Activated naive CD8-positive, alpha-beta T cell (primary cell): ENCODE measurements around the gene TBC1D10A.
A peak's percentile ranks its signal among the peaks of the same experiment; 100 is the strongest.

ENCODE experiments used
- H3K27ac Mint-ChIP-seq: one replicate; pipeline ENCODE4 v1.8.0; 2021; ENCODE audit warnings: mixed read lengths
- H3K27me3 Mint-ChIP-seq: one replicate; pipeline ENCODE4 v1.8.0; 2021; ENCODE audit warnings: mixed read lengths
- H3K36me3 Mint-ChIP-seq: one replicate; pipeline ENCODE4 v1.8.0; 2021; ENCODE audit warnings: mixed read lengths
- H3K4me1 Mint-ChIP-seq: one replicate; pipeline ENCODE4 v1.8.0; 2021; ENCODE audit warnings: low read depth, mixed read lengths
- H3K4me3 Mint-ChIP-seq: one replicate; pipeline ENCODE4 v1.8.0; 2021; ENCODE audit warnings: mild to moderate bottlenecking, mixed read lengths
- H3K9me3 Mint-ChIP-seq: one replicate; pipeline ENCODE4 v1.8.0; 2021; ENCODE audit warnings: low read depth, mixed read lengths

The TBC1D10A gene

DNA sequence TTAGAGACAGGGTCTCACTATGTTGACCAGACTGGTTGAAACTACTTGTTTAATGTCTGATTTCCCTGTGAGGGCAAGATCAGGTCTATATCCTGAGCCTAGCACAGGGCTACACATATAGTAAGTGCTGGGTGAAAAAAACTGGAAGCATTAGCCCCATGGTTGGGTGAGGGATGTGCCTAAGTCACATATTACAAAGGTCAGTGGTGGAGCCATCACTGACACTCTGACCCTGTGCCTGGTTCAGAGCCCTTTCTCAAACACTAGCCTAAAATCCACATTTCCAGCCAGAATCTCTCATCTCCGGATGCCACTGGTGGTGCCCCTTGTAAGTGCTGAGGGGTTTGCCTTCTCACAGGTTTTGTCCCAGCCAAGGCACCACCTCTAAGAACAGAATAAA lies 9.0 kb downstream of the TBC1D10A start:
- Mint-ChIP-seq H3K36me3 (peaks cover 2% of the 10 kb centered on the region), H3K27ac (peak overlapping the region; percentile 90), H3K9me3 (no peaks in the 10 kb centered on the region), H3K4me3 (peak overlapping the region; percentile 24), H3K4me1 (peaks cover 92% of the 10 kb centered on the region), H3K27me3 (no peaks in the 10 kb centered on the region)

DNA sequence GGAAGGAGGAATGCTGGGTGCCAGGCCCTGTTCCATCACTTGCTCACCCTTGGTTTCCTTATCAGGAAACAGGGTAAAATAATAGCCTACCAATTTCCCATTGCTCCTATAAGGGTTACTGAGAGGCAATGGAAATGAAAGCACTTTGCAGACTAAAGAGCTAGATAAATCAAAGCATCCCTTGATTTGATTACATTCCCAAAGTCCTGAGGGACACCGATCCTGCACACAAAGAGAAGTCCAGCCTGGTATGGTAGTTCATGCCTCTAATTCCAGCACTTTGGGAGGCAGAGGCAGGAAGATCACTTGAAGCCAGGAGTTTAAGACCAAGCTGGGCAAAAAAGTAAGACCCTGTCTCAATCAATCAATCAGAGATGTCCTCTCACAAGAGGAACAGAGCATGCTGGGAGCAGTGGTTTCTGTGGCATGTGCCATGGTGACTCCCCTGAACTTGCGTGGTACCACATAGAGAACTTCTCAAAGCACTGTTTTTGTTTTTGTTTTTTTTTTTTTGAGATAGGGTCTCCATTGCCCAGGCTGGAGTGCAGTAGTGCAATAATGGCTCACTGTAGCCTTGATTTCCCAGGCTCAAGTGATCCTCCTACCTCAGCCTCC lies 10.7 kb downstream of the TBC1D10A start:
- peak overlapping the region; percentile 90 for H3K27ac Mint-ChIP-seq
- H3K36me3 Mint-ChIP-seq = peaks cover 2% of the 10 kb centered on the region
- H3K27me3 Mint-ChIP-seq = no peaks in the 10 kb centered on the region
- H3K9me3 Mint-ChIP-seq = no peaks in the 10 kb centered on the region
- peak overlapping the region; percentile 52 for H3K4me3 Mint-ChIP-seq
- H3K4me1 Mint-ChIP-seq = peaks cover 97% of the 10 kb centered on the region

DNA sequence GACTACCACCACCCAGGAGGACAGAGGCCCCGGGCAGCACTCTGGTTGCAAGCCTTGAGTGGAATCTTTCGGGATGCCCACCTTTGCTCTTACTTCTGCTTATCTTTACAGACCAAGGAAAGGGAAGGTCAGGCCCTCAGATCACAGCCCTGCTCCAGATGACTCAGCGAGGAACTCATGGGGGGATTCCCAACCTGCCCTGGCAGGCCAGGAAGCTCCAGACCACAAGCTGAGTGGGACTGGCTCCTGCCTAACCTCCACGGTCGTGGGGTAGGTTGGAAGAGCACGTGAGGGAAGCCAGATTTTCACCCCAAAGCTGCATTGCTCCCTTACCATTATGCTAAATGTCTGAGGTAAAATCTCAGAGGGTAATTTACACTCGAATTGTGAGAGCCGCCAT lies 11.8 kb downstream of the TBC1D10A start:
- Mint-ChIP-seq H3K36me3 (no peaks in the 10 kb centered on the region), H3K4me1 (peaks cover 97% of the 10 kb centered on the region), H3K9me3 (no peaks in the 10 kb centered on the region), H3K4me3 (peak overlapping the region; percentile 62), H3K27ac (peak overlapping the region; percentile 90), H3K27me3 (no peaks in the 10 kb centered on the region)

DNA sequence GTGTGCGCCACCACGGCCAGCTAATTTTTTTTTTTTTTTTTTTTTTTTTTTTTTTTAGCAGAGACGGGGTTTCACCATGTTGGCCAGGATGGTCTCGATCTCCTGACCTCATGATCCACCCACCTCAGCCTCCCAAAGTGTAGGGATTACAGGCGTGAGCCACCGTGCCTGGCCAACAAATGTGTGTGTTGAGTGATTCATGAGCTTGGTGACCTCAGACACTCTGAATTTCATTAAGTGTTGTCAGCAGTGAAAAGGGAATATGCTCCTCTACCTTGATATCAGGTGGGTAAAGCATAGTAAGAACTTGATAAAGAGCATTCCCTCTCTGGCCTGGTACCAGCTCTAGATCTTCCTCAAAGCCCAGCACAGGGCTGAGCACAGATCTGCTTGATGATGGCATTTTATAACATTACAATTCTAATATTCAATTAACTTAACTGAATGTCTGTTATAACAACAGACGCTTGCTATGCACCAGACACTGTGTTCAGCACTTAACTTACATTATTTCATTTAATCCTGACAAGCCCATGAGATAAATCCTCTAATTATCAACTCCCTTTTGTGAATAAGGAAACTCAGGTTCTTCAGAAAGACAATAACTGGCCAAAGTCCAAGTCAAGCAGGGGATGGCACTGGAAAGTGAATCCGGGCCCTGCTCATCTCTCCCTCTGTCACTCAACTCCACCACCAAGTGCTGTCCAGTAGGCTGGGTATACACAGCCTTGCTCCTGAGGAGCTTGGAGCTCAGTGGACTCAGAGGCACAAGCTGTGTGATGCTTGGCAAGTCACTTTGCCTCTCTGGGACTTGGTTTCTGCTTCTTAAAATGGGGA lies 13.0 kb downstream of the TBC1D10A start:
- H3K27ac Mint-ChIP-seq = peak overlapping the region; percentile 90
- no peaks in the 10 kb centered on the region for H3K36me3 Mint-ChIP-seq
- H3K4me1 Mint-ChIP-seq = peaks cover 97% of the 10 kb centered on the region
- H3K4me3 Mint-ChIP-seq = peak overlapping the region; percentile 46
- H3K9me3 Mint-ChIP-seq = no peaks in the 10 kb centered on the region
- no peaks in the 10 kb centered on the region for H3K27me3 Mint-ChIP-seq

DNA sequence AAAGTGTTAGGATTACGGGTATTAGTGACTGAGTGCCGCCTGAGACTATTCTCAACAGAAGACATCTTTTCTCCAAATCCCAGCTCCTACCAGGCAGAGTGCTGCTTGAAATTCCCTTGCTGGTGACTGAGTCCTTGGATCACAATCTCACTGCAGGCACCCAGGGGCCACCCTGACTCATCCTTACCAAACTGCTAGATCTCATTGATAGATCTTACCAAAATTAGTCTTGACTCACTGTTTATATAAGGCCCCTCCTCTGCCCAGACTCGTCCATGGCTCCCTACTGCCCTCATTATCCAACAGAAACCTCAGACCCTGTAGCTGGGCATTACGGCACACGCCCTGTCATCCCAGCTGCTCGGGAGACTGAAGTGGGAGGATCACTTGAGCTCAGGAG lies 14.7 kb downstream of the TBC1D10A start:
- Mint-ChIP-seq H3K36me3 (no peaks in the 10 kb centered on the region), H3K27ac (peak overlapping the region; percentile 87), H3K9me3 (no peaks in the 10 kb centered on the region), H3K4me1 (peaks cover 95% of the 10 kb centered on the region), H3K27me3 (no peaks in the 10 kb centered on the region), H3K4me3 (peak overlapping the region; percentile 56)

DNA sequence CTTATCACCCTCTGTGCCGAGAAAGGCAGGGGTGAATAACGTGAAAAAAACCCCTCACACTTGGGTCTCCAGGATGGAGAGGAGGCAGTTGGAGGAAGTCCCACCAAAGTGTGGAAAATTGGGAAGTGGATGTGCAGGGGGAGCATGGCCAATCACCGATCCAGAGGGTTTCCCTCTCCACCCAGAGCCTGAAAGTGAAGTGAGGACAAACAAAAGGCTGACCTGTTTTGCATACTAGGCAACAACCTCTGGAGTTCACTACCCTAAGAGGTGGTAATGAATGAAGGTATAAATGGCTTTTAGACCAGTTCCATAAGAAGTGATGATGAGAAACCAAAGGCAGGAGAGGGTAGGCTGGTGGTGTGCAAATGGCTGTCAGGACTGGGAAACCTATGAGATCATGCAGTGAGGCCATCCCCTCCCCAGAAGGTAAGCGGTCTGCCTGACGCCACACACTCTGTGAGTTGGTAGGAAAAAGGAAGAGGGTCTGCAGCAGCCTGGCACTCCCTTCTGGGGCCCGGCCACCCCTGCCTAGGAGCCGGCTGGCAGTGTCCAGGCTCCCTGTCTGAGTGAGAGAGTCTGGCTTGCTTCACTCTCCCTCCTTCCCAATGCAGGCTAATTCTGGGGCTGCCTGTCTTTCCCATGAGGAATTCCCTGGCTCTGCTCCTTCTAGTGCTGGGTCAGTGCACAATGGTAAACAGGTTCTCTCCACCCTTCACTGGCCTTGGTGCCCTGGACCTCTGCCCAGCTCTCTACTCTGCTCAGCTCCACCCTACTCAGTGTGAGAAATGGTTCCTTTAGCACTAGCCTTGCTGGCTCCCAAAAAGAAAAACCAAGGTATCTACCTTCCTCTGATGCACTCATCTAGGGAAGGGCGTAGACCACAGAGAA lies 15.6 kb downstream of the TBC1D10A start:
- Mint-ChIP-seq H3K27ac (peak overlapping the region; percentile 87), H3K4me1 (peaks cover 95% of the 10 kb centered on the region), H3K4me3 (peak overlapping the region; percentile 76), H3K27me3 (no peaks in the 10 kb centered on the region), H3K36me3 (no peaks in the 10 kb centered on the region), H3K9me3 (no peaks in the 10 kb centered on the region)

DNA sequence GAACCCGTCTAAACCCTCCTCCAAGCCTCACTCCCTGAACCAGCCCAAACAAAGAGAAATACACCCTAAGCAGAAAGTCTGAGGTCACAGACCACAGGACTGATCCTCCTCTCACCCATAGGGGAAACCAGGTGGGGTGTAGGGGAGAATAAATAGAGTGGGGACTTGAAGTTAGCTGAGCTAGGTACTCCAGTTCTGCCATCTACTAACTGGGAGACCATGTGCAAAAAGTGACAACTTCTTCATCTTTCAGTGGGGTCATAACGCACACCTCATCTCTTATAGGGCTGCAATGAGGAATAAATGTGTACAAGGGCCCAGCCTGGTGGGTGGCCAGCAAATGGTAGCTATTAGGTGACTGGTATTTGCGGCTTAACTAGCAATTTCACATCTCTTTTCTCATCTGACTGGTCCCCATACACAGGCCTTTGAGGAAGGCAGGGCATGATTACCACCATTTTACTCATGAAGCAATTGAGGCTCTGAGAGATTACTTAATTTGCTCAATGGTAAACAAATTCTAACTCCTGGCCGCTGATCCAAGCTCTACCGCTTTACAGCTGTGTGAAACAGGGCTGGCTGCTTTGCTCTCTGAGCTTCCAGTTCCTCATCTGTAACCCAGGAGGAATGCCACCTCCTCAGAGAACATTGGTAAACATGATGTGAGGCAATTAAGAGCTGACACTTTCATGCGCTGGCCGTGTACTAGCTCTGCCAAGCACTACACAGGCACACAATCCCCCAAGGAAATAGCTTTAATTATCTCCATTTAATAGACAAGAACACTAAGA lies 16.6 kb downstream of the TBC1D10A start:
- H3K27ac Mint-ChIP-seq = peak overlapping the region; percentile 87
- H3K27me3 Mint-ChIP-seq = no peaks in the 10 kb centered on the region
- H3K9me3 Mint-ChIP-seq = no peaks in the 10 kb centered on the region
- H3K4me1 Mint-ChIP-seq = peaks cover 95% of the 10 kb centered on the region
- H3K36me3 Mint-ChIP-seq = no peaks in the 10 kb centered on the region
- H3K4me3 Mint-ChIP-seq = peak overlapping the region; percentile 76

DNA sequence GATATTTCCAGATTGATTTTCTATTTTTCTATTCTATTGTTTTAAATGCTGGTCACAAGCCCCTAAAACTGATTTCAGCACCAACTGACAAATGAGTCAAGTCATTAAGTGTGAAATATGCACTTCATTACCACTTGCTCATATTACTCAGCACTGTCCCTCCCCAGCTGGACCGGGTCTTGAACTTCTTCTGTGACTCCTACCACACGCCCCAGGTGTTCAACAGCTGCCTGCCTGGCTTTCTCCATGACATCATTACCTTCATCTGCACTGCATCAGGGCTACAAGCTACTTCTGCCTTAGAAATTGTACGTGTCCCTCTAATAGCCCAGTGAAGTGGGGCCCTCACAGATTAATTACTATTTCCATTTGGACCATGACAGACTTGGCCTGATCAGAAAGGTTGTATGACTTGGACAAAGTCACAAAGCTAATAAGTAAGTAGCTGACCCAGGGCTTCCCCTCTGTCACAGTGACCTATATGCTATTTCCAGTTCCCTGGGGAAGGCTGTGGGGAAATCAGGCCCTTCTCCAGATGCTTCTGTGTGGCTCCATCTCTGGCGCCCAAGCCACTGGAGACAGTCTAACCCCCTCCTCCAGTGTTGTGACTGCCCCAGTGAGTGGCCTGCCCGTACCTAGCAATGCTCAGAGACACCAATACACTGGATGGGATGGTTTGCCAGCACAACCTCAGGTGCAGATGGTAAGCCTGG lies 18.1 kb downstream of the TBC1D10A start:
- Mint-ChIP-seq H3K27me3 (no peaks in the 10 kb centered on the region), H3K4me1 (peaks cover 95% of the 10 kb centered on the region), H3K9me3 (no peaks in the 10 kb centered on the region), H3K4me3 (peak overlapping the region; percentile 21), H3K36me3 (no peaks in the 10 kb centered on the region), H3K27ac (peak overlapping the region; percentile 87)

DNA sequence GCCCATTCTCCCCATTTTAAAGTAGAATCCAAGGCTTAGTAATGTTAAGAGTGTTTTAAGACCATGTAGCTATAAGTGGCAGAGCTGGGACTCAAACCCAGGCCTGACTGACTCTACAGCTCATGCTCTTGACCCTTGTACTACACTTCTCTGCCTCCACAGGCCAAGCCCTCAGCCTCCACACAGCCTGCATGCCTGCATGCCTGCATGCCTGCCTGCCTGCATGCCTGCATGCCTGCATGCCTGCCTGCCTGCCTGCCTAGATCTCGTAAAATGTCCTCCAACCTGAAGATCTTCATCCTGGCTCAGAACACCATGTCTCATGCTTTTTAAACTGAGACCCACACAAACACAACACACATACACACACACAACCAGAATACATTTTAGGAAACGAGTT lies 18.6 kb downstream of the TBC1D10A start:
- Mint-ChIP-seq H3K27me3 (no peaks in the 10 kb centered on the region), H3K4me3 (peak overlapping the region; percentile 21), H3K9me3 (no peaks in the 10 kb centered on the region), H3K36me3 (no peaks in the 10 kb centered on the region), H3K27ac (peak overlapping the region; percentile 87), H3K4me1 (peaks cover 98% of the 10 kb centered on the region)

DNA sequence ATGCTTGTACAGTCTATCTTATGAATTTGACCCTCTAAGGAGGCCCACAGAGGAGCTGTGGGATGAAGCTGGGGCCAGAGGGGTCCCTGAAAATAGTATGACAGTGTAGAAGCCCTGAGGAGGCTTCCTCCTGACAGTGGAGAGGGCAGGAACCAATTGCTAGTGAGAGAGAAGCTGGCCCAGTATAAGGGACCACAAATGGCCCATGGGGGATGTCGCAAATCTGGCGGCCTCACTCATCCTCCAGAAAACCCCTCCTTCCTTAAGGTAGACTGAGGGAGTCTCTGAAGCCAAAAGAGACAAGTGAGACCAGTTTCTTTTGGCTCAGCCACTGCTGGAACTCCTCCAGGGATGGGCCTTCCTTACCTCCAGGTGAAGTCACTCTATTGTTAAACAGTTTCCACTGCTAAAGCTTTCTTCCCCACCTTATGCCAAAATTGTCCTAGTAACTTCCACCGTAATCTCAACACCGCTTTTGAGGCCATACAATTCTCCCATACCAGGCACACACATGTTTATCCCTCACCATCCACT lies 19.6 kb downstream of the TBC1D10A start:
- no peaks in the 10 kb centered on the region for H3K27me3 Mint-ChIP-seq
- no peaks in the 10 kb centered on the region for H3K9me3 Mint-ChIP-seq
- no peaks in the 10 kb centered on the region for H3K36me3 Mint-ChIP-seq
- peak overlapping the region; percentile 60 for H3K4me3 Mint-ChIP-seq
- peaks cover 98% of the 10 kb centered on the region for H3K4me1 Mint-ChIP-seq
- peak overlapping the region; percentile 87 for H3K27ac Mint-ChIP-seq

DNA sequence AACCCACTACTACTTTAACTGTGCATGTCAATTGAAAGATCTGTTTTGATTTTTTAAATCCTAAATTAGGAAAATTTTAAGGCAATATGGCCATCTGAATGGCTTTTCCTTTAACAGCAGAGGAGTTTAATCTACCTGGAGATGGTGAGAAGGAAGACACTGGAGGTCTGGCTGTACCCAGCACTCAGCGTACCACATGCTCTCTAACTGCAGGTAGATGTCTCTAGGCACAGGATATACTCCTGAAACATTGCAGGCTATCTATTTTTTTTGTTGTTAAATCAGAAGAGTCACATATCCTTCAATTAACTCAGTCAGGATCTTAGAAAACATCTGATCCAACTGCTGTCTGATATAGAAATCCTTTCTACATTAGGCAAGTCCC lies 20.1 kb downstream of the TBC1D10A start:
- Mint-ChIP-seq H3K27me3 (no peaks in the 10 kb centered on the region), H3K36me3 (no peaks in the 10 kb centered on the region), H3K9me3 (no peaks in the 10 kb centered on the region), H3K4me3 (peak overlapping the region; percentile 60), H3K27ac (peak overlapping the region; percentile 87), H3K4me1 (peaks cover 98% of the 10 kb centered on the region)

DNA sequence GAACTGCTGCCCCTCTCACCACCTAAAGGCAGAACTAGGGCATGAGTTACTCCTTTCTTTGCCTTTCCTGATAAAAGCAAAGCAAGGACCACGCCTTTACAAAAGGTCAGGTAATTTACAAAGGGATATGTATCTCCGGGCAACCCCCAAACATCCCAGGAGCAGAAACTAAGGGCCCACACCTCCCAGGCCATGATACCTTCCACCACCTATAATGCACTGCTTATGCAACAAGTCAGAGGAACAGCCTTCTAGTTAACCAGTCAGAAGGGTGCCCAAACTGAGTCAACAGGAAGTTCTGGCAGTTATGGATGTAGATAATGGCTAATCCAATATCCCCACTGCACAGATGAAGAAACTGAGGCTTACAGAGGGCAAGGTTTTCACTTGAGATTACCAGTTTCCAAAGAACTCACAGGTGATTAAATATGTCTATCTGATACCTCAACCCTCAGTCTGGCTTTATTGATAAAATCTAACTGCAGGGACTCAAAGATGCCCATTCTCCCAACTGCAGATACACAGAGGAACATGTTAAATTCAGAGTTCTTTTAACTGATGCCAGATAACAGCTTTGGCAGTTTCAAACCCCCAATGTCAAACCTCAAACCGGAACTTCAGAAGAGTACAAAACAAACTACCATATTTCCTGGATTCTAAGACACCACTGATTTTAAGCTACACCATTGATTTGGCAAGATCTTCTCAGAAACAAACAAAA lies 20.7 kb downstream of the TBC1D10A start:
- Mint-ChIP-seq H3K9me3 (no peaks in the 10 kb centered on the region), H3K4me3 (peak overlapping the region; percentile 60), H3K4me1 (peaks cover 98% of the 10 kb centered on the region), H3K27ac (peak overlapping the region; percentile 87), H3K36me3 (no peaks in the 10 kb centered on the region), H3K27me3 (no peaks in the 10 kb centered on the region)

DNA sequence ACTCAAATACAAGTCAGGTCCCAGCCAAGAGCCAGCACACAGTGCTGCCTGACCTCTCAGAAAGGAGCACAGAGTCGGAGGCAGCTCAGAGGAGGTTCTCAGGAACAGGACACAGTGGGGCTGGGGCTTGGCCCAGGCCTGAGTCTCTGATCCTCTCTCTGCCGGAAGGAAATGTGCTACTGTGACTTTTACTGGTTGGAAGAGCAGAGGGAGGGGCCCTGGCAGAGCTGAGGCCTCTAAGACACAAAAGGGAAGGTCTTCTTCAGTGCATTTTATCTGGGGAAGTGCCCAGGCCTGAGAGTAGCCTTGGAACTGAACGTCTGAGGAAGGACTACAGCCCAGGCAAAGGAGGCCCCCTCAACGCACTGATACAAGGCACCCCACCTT lies 21.2 kb downstream of the TBC1D10A start:
- Mint-ChIP-seq H3K9me3 (no peaks in the 10 kb centered on the region), H3K27ac (peak overlapping the region; percentile 87), H3K36me3 (no peaks in the 10 kb centered on the region), H3K4me1 (peaks cover 98% of the 10 kb centered on the region), H3K4me3 (peak overlapping the region; percentile 60), H3K27me3 (no peaks in the 10 kb centered on the region)
